GM12801 (cell line): ENCODE results near the gene GLIPR1L1.

Experiments
- CTCF ChIP-seq: IDR thresholded peaks from one replicate; pipeline ENCODE4 v1.5.1; 2011; ENCODE audit warnings: control low read depth; ENCODE audit not compliant: insufficient read length; ENCODE audit errors: extremely low read depth

Gene GLIPR1L1

DNA sequence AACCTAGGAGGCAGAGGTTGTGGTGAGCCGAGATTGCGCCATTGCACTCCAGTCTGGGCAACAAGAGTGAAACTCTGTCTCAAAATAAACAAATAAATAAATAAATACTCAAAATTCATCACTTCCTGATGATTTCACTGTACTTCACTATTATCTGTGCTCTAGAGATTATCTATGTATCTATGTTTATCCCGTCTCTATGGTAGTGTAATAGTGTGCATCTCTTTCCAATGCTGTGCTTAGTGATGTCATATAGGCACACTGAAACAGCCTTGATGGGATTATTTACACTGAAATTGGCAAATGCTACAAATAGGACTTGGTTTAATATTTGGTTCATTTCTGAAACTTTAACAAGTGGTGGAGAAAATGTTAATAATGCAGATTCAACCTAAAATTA is 10.8 kb upstream of the GLIPR1L1 start:
- no peak for TF ChIP-seq CTCF

GRCh38 chr12:75327642-75328041 is 6.8 kb upstream of the GLIPR1L1 start:
- no peak for TF ChIP-seq CTCF

DNA sequence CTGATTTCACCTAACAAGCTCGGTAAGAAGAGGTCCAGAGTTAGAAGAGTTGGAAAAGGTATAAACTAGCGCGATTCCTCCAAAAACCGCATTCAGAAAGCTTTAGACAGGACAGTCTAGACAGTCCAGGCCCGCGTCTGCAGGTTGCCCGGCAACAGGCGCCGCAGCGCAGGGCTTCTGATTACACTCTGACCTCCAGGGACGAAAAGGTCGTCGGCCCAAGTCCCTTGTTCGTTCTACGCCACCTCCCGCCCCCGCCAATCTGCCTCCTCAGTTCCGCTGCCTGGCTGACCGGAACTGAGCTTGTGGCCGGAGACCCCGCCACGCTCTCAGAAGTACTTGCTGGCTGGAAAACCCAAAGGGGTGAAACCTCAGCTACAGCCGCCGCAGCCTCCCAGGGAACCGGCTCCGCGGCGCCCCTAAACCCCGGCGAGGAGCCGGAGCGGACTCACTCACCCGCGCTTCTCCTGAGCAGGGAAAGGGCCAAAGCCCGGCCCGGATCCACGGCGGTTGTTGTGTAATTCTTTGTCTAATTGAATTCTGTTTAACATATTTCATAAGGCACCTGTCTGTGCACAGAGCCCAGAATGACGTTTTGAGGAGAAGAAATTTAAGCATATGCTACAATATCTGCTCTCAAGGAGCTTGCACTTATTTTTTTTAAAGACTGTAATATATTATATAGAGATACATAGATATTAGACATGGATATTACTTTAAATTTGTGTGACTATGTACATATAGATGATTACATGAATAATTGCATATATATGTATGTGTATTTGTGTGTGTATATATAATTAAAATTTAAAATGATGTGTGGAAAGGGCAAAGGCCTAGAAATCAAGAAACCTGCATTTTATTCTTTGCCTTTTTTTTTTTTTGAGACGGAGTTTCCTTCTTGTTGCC is 4.3 kb upstream of the GLIPR1L1 start, which contains the start of gene CAPS2:
CAPS2 (minus strand) TSS at position 407 of the 909 bp plus-strand sequence. CDS start 3,826 bp downstream, outside the sequence.
- no peak for TF ChIP-seq CTCF

DNA sequence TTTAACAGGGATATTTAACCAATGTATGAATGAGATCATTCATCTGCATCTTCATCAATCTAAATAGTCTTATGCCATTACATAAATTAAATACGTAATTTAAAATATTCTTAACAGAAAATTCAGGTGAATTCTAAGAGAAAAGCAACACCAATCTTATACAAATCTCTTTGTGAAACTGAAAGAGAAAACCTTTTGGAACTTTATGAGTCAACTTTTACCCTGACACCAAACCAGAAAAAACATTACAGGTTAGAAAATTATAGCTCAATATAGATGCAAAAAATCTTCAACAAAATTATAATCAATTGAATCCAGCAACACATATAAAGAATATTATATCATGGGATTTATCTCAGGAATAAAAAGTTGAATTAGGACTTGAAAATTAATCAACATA is 3.4 kb downstream of the GLIPR1L1 start:
- TF ChIP-seq CTCF: no peak

DNA sequence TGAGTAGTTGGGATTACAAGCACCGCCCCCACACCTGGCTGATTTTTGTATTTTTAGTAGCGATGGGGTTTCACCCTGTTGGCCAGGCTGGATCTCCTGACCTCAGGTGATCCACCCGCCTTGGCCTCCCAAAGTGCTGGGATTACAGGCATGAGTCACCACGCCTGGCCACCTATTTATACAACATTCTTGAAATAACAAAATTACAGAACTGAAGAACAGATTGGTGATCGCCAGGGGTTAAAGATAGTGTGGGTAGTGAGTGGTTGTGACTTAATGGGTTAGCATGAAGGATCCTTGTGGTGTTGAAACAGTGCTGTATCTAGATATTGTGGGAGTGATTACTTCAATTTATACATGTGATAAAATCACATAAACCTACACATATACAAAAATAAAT is 7.4 kb downstream of the GLIPR1L1 start:
- TF ChIP-seq CTCF: no peak

DNA sequence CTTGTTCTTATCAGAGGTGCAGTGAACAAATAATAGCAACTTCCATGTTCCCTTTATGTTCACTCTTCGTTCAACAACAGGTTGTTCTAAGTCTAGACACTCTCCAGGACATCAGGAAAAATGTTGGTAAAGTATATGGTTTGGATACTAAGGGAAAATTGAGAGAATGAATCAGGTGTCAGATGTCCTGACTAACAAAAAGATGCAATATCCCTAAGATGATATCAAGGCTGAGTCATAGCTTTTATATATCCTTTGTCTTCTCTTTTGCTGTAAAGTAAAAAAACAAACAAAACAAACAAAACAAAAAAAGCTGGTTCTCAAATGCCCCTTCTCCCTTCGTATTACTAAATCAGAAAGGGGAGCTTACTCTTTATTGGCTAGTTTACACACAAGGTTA is 11.1 kb downstream of the GLIPR1L1 start:
- TF ChIP-seq CTCF: no peak

DNA sequence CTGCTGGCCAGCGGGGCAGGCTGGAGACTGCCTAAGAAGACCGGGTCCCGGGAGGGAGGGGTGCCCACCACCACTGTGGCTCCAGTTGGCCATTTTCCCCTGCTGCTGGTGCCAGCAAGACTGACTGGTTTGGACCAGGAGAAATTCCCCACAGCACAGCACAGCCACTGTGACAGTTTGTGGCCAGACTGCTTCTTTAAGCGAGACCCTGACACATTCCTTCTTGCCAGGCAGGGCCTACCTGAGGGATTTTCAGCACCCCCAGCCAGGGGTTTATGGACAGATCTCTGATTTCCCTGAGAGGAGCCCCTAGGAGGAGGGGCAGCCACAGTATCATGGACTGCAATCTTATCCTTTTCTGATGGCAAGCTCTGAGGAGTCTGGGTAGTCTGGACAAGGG is 15.5 kb downstream of the GLIPR1L1 start:
- no peak for TF ChIP-seq CTCF
